Cardiac fibroblast (primary cell): ENCODE data around the gene SCNN1G.

Experiments
- DNase-seq, 2 donors: peaks; one replicate each; pipeline versions ENCODE4 v3.0.0 to v3.0.0-alpha.2; 2010; ENCODE audit warnings: low read depth in 2 of 2
- H3K4me3 ChIP-seq, 2 donors: replicated peaks in 1 of 2; 1 replicate in 1 of 2; 2 replicates in 1 of 2; pipeline ENCODE4 v1.5.1; 2011; ENCODE audit warnings: low read depth in 2 of 2, low read length in 2 of 2, mild to moderate bottlenecking in 2 of 2, moderate library complexity in 1 of 2
- CTCF ChIP-seq: IDR thresholded peaks from one replicate; pipeline ENCODE4 v1.5.1; 2011; ENCODE audit warnings: low read depth, mild to moderate bottlenecking, low read length, inconsistent platforms

The SCNN1G gene

GRCh38 chr16:23254338-23254737 is 71.8 kb downstream of the SCNN1G start:
- TF ChIP-seq CTCF, result no peak
- DNase-seq, result peak in 1 of 2 donors; percentile 10

GRCh38 chr16:23255000-23255399 is 72.5 kb downstream of the SCNN1G start:
- TF ChIP-seq CTCF, result no peak
- no peak for DNase-seq
- no peak overlapping the region for H3K4me3 ChIP-seq

More at GRCh38 chr16:23254338-23254737, 71.8 kb downstream of the SCNN1G start:
- H3K4me3 ChIP-seq, result no peak overlapping the region

- no peak for DNase-seq
- no peak for TF ChIP-seq CTCF
- H3K4me3 ChIP-seq, result no peak overlapping the region
Measured at GRCh38 chr16:23256440-23256839, 73.9 kb downstream of the SCNN1G start.

GRCh38 chr16:23257682-23258081 is 75.1 kb downstream of the SCNN1G start:
- TF ChIP-seq CTCF, result no peak
- H3K4me3 ChIP-seq, result no peak overlapping the region
- no peak for DNase-seq

- no peak overlapping the region for H3K4me3 ChIP-seq
- TF ChIP-seq CTCF, result no peak
- DNase-seq, result no peak
Measured at GRCh38 chr16:23258919-23259237, 76.3 kb downstream of the SCNN1G start.
